Measurements from ENCODE around the gene GABPA.
"Not testable (repeated sequence)": the region's sequence is repeated elsewhere in the genome, so short reads cannot be mapped to it uniquely, and the experiment has no call there.

Gene GABPA

GRCh38 chr21:25734904-25735645, at the start of gene GABPA, which contains the start of gene ATP5PF:
Gene GABPA (plus strand): TSS chr21:25734972. CDS start chr21:25741599, 6,627 bp downstream.
Gene ATP5PF (minus strand): TSS chr21:25734904. CDS start chr21:25729794, 5,110 bp downstream.
- peak; percentile 98 for DNase-seq (ENCODE audit: low read depth, low spot score)

GRCh38 chr21:25687787-25688186, 47.0 kb upstream of the GABPA start:
- H3K27ac ChIP-seq = no peak overlapping the region
- DNase-seq (ENCODE audit: low read depth, low spot score) = no peak

More at GRCh38 chr21:25734904-25735645, at the start of gene GABPA, which contains the start of gene ATP5PF:
- peak within 1 kb of the TSS; percentile 97 for H3K27ac ChIP-seq

- DNase-seq (ENCODE audit: low read depth, low spot score) = no peak
- no peak overlapping the region for H3K27ac ChIP-seq
These were observed 46.3 kb upstream of the GABPA start for GRCh38 chr21:25688275-25689155.

- no peak overlapping the region for H3K27ac ChIP-seq
- no peak for DNase-seq (ENCODE audit: low read depth, low spot score)
These were observed 45.5 kb upstream of the GABPA start for GRCh38 chr21:25689226-25689625.

- H3K27ac ChIP-seq = no peak overlapping the region
- no peak for DNase-seq (ENCODE audit: low read depth, low spot score)
These were observed 42.8 kb upstream of the GABPA start for GRCh38 chr21:25691976-25692375.

- not testable (repeated sequence) for H3K27ac ChIP-seq; DNase-seq (ENCODE audit: low read depth, low spot score)
These were observed 39.3 kb upstream of the GABPA start for GRCh38 chr21:25695461-25695860.

- H3K27ac ChIP-seq = no peak overlapping the region
- peak; percentile 22 for DNase-seq (ENCODE audit: low read depth, low spot score)
These were observed 34.0 kb upstream of the GABPA start for GRCh38 chr21:25700741-25701140.

GRCh38 chr21:25701529-25701928, 33.2 kb upstream of the GABPA start:
- no peak overlapping the region for H3K27ac ChIP-seq
- DNase-seq (ENCODE audit: low read depth, low spot score) = no peak

GRCh38 chr21:25708467-25709065, 26.2 kb upstream of the GABPA start:
- no peak overlapping the region for H3K27ac ChIP-seq
- no peak for DNase-seq (ENCODE audit: low read depth, low spot score)

GRCh38 chr21:25709684-25710265, 25.0 kb upstream of the GABPA start:
- H3K27ac ChIP-seq = no peak overlapping the region
- DNase-seq (ENCODE audit: low read depth, low spot score) = no peak

- no peak overlapping the region for H3K27ac ChIP-seq
- no peak for DNase-seq (ENCODE audit: low read depth, low spot score)
These were observed 24.2 kb upstream of the GABPA start for GRCh38 chr21:25710550-25710949.

GRCh38 chr21:25714066-25714465, 20.7 kb upstream of the GABPA start:
- DNase-seq (ENCODE audit: low read depth, low spot score); H3K27ac ChIP-seq: not testable (repeated sequence)

- DNase-seq (ENCODE audit: low read depth, low spot score) = no peak
- H3K27ac ChIP-seq = no peak overlapping the region
These were observed 17.2 kb upstream of the GABPA start for GRCh38 chr21:25717491-25718147.

GRCh38 chr21:25721987-25722386, 12.8 kb upstream of the GABPA start:
- DNase-seq (ENCODE audit: low read depth, low spot score) = no peak
- no peak overlapping the region for H3K27ac ChIP-seq

- no peak overlapping the region for H3K27ac ChIP-seq
- no peak for DNase-seq (ENCODE audit: low read depth, low spot score)
These were observed 12.1 kb upstream of the GABPA start for GRCh38 chr21:25722631-25723030.

GRCh38 chr21:25732091-25732760, 2.5 kb upstream of the GABPA start:
- H3K27ac ChIP-seq = peak overlapping the region; percentile 15
- no peak for DNase-seq (ENCODE audit: low read depth, low spot score)

GRCh38 chr21:25733859-25734653, 716 bp upstream of the GABPA start:
- peak overlapping the region; percentile 97 for H3K27ac ChIP-seq
- no peak for DNase-seq (ENCODE audit: low read depth, low spot score)

GRCh38 chr21:25734654-25734903, 193 bp upstream of the GABPA start:
- peak overlapping the region; percentile 97 for H3K27ac ChIP-seq
- DNase-seq (ENCODE audit: low read depth, low spot score) = no peak
